Osteocyte (in vitro differentiated cells): ENCODE results near the gene COL4A4. TPM values are rescaled to one million over a fixed set of nuclear protein-coding genes. Genes with fewer than 3 reads are reported as not detected.

ENCODE experiments used
- DNase-seq: peaks from one replicate; pipeline ENCODE4 v3.0.0; 2021; ENCODE audit warnings: mixed read lengths; ENCODE audit not compliant: unreplicated experiment; ENCODE audit errors: extremely low spot score
- H3K27ac Mint-ChIP-seq: one replicate; pipeline ENCODE4 v1.8.0; 2021; ENCODE audit warnings: mild to moderate bottlenecking, mixed read lengths; ENCODE audit not compliant: unreplicated experiment
- H3K27me3 Mint-ChIP-seq: one replicate; pipeline ENCODE4 v1.8.0; 2021; ENCODE audit warnings: mixed read lengths; ENCODE audit not compliant: unreplicated experiment
- H3K36me3 Mint-ChIP-seq: one replicate; pipeline ENCODE4 v1.8.0; 2021; ENCODE audit warnings: mixed read lengths; ENCODE audit not compliant: unreplicated experiment
- H3K4me1 Mint-ChIP-seq: one replicate; pipeline ENCODE4 v1.8.0; 2021; ENCODE audit warnings: mixed read lengths; ENCODE audit not compliant: unreplicated experiment
- H3K4me3 Mint-ChIP-seq: one replicate; pipeline ENCODE4 v1.8.0; 2021; ENCODE audit warnings: mild to moderate bottlenecking, moderate library complexity, mixed read lengths; ENCODE audit not compliant: unreplicated experiment
- H3K9me3 Mint-ChIP-seq: one replicate; pipeline ENCODE4 v1.8.0; 2021; ENCODE audit warnings: mixed read lengths; ENCODE audit not compliant: unreplicated experiment
- total RNA-seq: library from RNA; stranded (reverse); gene quantifications from 2 replicates; pipeline ENCODE4 v1.2.1, GENCODE V29; 2021
- TF ChIP-seq, protein P1 (sequence below): fragments of 200-600 bp; sonication (generic); IDR thresholded peaks from 2 replicates; pipeline ENCODE4 v1.5.0; 2021; ENCODE audit warnings: antibody characterized with exemption, mild to moderate bottlenecking, moderate library complexity

The COL4A4 gene
- total RNA-seq, 1 donor from 2014 or later = 2.0 TPM

DNA sequence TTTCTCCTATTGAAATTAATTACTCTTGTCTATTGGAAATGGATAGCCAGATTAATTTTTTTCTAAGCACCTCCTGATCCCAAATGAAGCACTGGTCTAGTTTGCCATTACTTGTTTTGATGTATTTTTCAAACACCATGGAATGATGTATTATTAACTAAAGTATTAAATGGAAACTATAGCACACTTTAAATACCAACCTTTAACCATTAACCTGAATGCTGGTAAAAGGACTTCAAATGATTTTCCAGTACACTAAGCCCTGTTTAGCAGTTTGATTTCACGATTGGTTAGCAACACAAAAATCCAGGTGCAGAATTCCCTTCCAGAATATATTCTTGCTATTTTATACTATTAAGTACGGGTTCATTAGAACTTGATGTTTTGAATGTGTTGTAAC lies 37.8 kb upstream of the COL4A4 start:
- Mint-ChIP-seq H3K4me3 (no peak overlapping the region), H3K4me1 (no peaks in the 10 kb centered on the region), H3K27me3 (peaks cover 5% of the 10 kb centered on the region), H3K36me3 (no peaks in the 10 kb centered on the region), H3K9me3 (no peaks in the 10 kb centered on the region), H3K27ac (no peak overlapping the region)
- TF ChIP-seq, protein P1, sequence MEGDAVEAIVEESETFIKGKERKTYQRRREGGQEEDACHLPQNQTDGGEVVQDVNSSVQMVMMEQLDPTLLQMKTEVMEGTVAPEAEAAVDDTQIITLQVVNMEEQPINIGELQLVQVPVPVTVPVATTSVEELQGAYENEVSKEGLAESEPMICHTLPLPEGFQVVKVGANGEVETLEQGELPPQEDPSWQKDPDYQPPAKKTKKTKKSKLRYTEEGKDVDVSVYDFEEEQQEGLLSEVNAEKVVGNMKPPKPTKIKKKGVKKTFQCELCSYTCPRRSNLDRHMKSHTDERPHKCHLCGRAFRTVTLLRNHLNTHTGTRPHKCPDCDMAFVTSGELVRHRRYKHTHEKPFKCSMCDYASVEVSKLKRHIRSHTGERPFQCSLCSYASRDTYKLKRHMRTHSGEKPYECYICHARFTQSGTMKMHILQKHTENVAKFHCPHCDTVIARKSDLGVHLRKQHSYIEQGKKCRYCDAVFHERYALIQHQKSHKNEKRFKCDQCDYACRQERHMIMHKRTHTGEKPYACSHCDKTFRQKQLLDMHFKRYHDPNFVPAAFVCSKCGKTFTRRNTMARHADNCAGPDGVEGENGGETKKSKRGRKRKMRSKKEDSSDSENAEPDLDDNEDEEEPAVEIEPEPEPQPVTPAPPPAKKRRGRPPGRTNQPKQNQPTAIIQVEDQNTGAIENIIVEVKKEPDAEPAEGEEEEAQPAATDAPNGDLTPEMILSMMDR = no peak
- no peak for DNase-seq

DNA sequence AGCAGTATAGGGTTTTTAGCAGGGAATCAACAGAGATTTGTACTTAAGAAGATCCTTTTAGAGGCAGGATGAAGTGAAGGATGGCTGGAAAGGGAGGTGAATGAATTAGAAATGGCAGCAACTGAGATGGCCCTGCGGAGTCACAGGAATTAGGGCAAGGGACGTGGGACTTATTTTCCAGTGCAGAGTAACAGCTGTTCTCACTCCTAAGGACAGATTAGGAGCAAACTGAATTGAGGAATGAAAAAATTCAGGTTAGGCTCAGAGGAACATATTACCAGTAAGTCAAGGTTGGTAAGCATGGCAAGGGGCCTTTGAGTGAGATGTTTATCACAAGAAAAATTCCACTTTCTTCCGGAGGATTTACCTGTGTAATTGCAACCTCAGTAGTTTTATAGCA lies 34.9 kb upstream of the COL4A4 start:
- TF ChIP-seq, protein P1 = no peak
- H3K36me3 Mint-ChIP-seq = no peaks in the 10 kb centered on the region
- H3K4me3 Mint-ChIP-seq = no peak overlapping the region
- no peaks in the 10 kb centered on the region for H3K4me1 Mint-ChIP-seq
- H3K27me3 Mint-ChIP-seq = peaks cover 5% of the 10 kb centered on the region
- no peak for DNase-seq
- no peaks in the 10 kb centered on the region for H3K9me3 Mint-ChIP-seq
- H3K27ac Mint-ChIP-seq = no peak overlapping the region

DNA sequence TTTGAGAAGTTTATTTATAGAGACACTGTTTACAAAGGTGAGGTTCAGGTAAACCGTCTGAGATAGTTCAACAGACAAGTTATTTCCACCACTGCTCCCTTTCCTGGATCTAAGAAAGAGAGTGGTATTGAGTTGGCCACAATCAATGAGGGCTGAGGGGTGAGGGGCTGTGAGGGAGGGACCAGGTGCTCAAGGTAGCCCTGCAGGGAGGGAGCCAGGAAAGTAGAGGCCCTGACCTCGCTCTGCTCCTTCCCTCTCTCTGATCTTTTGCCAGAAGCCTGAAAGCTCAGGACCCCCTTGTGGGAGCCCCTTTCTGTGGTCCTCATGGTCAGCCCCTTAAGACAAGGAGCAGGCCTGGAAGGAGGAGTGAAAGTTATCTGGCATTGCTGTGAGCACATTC lies 30.2 kb upstream of the COL4A4 start:
- Mint-ChIP-seq H3K27ac (no peak overlapping the region), H3K4me3 (no peak overlapping the region), H3K9me3 (no peaks in the 10 kb centered on the region), H3K27me3 (no peaks in the 10 kb centered on the region), H3K36me3 (no peaks in the 10 kb centered on the region), H3K4me1 (peaks cover 4% of the 10 kb centered on the region)
- TF ChIP-seq, protein P1 = no peak
- no peak for DNase-seq

DNA sequence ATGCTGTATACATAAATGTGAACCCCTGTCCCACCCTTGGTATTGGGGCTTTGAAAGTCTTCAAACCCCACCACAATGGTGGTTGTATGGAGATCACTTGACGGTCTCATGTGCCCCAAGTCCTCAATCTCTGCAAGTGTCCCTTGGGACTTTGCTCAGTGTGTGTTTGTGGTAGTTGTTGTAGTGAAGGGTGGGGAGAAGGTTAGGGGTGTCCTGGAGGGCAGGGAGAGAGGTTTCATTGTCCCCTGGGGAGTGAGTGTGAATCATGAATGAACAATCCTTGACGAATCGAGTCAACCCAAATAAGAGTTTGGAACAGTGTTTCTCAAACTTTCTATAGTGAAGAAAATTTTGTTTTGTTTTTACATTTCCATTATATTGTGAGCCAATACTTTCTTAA lies 28.5 kb upstream of the COL4A4 start:
- no peaks in the 10 kb centered on the region for H3K36me3 Mint-ChIP-seq
- H3K4me3 Mint-ChIP-seq = no peak overlapping the region
- TF ChIP-seq, protein P1 = no peak
- H3K9me3 Mint-ChIP-seq = no peaks in the 10 kb centered on the region
- H3K27ac Mint-ChIP-seq = no peak overlapping the region
- DNase-seq = no peak
- no peaks in the 10 kb centered on the region for H3K27me3 Mint-ChIP-seq
- peaks cover 11% of the 10 kb centered on the region for H3K4me1 Mint-ChIP-seq

DNA sequence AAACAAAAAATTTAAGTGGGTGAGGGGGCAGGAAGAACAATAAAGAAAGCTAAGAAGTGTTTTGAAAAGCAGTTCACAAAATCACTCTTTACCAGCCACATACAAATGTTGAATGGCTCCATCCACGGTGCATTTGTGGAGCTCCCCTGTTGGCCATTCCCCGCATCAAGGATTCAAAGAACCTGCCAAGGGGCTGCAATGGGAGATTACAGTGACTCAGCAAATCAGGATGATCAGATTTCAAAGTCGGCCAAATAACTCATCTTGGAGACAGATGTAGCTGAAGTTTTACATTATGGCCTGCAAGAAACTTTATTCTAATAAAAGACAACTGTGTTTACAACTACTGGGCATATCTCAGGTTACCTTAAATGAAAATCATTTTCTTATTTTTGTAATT lies 27.4 kb upstream of the COL4A4 start:
- no peak overlapping the region for H3K27ac Mint-ChIP-seq
- no peaks in the 10 kb centered on the region for H3K27me3 Mint-ChIP-seq
- H3K9me3 Mint-ChIP-seq = no peaks in the 10 kb centered on the region
- no peak for DNase-seq
- TF ChIP-seq, protein P1 = no peak
- no peak overlapping the region for H3K4me3 Mint-ChIP-seq
- H3K4me1 Mint-ChIP-seq = peaks cover 11% of the 10 kb centered on the region
- no peaks in the 10 kb centered on the region for H3K36me3 Mint-ChIP-seq
